OCI-LY1 (cell line): Measurements from ENCODE around the gene GNG7.
"Not testable (repeated sequence)": the region's sequence is repeated elsewhere in the genome, so short reads cannot be mapped to it uniquely, and the experiment has no call there.

Experiments
- H2AFZ ChIP-seq: fragments of 200-600 bp; sonication (generic), shearing (Covaris generic); 2 replicates; pipeline ENCODE4 v1.6.0; 2014; ENCODE audit warnings: antibody characterized with exemption, mild to moderate bottlenecking, low read length
- H3F3A ChIP-seq: fragments of 200-600 bp; sonication (generic), shearing (Covaris generic); 2 replicates; pipeline ENCODE4 v1.6.0; 2014; ENCODE audit warnings: mild to moderate bottlenecking, antibody characterized with exemption, low read length, moderate library complexity; ENCODE audit not compliant: insufficient read depth
- H3K27ac ChIP-seq: fragments of 200-600 bp; sonication (generic); 2 replicates; pipeline ENCODE4 v1.5.1; 2014; ENCODE audit warnings: low read length, mixed run types, mild to moderate bottlenecking, low read depth; ENCODE audit not compliant: poor library complexity, severe bottlenecking
- H3K27me3 ChIP-seq: fragments of 200-600 bp; sonication (generic); 2 replicates; pipeline ENCODE4 v1.6.0; 2014; ENCODE audit warnings: antibody characterized with exemption, mild to moderate bottlenecking, low read length, moderate library complexity; ENCODE audit not compliant: insufficient read depth
- H3K36me3 ChIP-seq: fragments of 200-600 bp; sonication (generic); 2 replicates; pipeline ENCODE4 v1.6.1; 2014; ENCODE audit warnings: mild to moderate bottlenecking, antibody characterized with exemption, low read length, moderate library complexity, mixed read lengths; ENCODE audit not compliant: insufficient read depth
- H3K4me1 ChIP-seq: fragments of 200-600 bp; sonication (generic); 2 replicates; pipeline ENCODE4 v1.5.1; 2014; ENCODE audit warnings: mild to moderate bottlenecking, low read length, moderate library complexity; ENCODE audit not compliant: insufficient read depth, severe bottlenecking
- H3K4me2 ChIP-seq: fragments of 200-600 bp; sonication (generic), shearing (Covaris generic); 2 replicates; pipeline ENCODE4 v1.6.1; 2014; ENCODE audit warnings: low read length
- H3K4me3 ChIP-seq: fragments of 200-600 bp; sonication (generic); 2 replicates; pipeline ENCODE4 v1.5.1; 2014; ENCODE audit warnings: low read length, low read depth, mild to moderate bottlenecking, mixed read lengths; ENCODE audit not compliant: poor library complexity, severe bottlenecking
- H3K79me2 ChIP-seq: fragments of 200-600 bp; shearing (Covaris generic); 2 replicates; pipeline ENCODE4 v1.6.1; 2016; ENCODE audit warnings: mixed run types, low read length, mixed read lengths; ENCODE audit not compliant: insufficient read depth
- H3K9ac ChIP-seq: fragments of 200-600 bp; sonication (generic), shearing (Covaris generic); 2 replicates; pipeline ENCODE4 v1.6.1; 2014; ENCODE audit warnings: mild to moderate bottlenecking, low read length, mixed read lengths
- H3K9me2 ChIP-seq: fragments of 200-600 bp; sonication (generic), shearing (Covaris generic); 2 replicates; pipeline ENCODE4 v1.6.1; 2014; ENCODE audit warnings: low read depth, mild to moderate bottlenecking, low read length, mixed read lengths
- H3K9me3 ChIP-seq: fragments of 200-600 bp; shearing (Covaris generic); 2 replicates; pipeline ENCODE4 v1.6.1; 2014; ENCODE audit warnings: low read length, mixed read lengths
- H4K20me1 ChIP-seq: fragments of 200-600 bp; sonication (generic), shearing (Covaris generic); 2 replicates; pipeline ENCODE4 v1.6.0; 2016; ENCODE audit warnings: mild to moderate bottlenecking, low read length; ENCODE audit not compliant: insufficient read depth
- EZH2 ChIP-seq: fragments of 200-600 bp; sonication (generic), shearing (Covaris generic); IDR thresholded peaks from 2 replicates; pipeline ENCODE4 v1.8.0; 2017; ENCODE audit warnings: borderline replicate concordance, mixed run types, mild to moderate bottlenecking, antibody characterized with exemption, low read length, moderate library complexity, mixed read lengths
- TF ChIP-seq, protein P1 (sequence below): fragments of 200-600 bp; sonication (generic), shearing (Covaris generic); IDR thresholded peaks from 2 replicates; pipeline ENCODE4 v1.5.1; 2017; ENCODE audit warnings: mild to moderate bottlenecking, antibody characterized with exemption, low read length, moderate library complexity, mixed read lengths

The GNG7 gene

DNA sequence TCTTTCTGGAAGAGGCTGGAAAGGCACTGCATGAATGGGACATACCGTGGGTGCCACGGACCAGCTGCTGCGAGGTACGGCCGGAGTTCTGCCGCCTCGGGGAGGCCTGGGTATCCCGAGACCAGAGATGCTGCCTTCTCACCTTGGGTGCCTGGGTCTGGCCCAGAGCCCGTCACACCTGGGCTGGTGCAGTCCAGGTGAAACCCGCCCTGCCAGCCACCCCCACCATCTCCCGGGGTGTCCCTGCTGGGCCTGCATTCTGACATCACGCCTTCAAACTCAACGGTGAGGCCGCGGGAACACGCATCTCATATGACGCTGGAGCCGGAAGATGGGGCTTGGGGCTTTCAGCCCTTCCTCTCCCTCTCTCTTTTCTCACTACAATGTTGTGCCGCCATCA is 128.6 kb downstream of the GNG7 start:
- TF ChIP-seq EZH2, result no peak
- TF ChIP-seq, protein P1, sequence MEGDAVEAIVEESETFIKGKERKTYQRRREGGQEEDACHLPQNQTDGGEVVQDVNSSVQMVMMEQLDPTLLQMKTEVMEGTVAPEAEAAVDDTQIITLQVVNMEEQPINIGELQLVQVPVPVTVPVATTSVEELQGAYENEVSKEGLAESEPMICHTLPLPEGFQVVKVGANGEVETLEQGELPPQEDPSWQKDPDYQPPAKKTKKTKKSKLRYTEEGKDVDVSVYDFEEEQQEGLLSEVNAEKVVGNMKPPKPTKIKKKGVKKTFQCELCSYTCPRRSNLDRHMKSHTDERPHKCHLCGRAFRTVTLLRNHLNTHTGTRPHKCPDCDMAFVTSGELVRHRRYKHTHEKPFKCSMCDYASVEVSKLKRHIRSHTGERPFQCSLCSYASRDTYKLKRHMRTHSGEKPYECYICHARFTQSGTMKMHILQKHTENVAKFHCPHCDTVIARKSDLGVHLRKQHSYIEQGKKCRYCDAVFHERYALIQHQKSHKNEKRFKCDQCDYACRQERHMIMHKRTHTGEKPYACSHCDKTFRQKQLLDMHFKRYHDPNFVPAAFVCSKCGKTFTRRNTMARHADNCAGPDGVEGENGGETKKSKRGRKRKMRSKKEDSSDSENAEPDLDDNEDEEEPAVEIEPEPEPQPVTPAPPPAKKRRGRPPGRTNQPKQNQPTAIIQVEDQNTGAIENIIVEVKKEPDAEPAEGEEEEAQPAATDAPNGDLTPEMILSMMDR, result no peak
- no peak overlapping the region for H3K9ac ChIP-seq
- H3K9me3 ChIP-seq, result no peaks in the 10 kb centered on the region
- H3K36me3 ChIP-seq, result no peaks in the 10 kb centered on the region
- H4K20me1 ChIP-seq, result no peaks in the 10 kb centered on the region
- H3K4me3 ChIP-seq, result no peak overlapping the region
- H2AFZ ChIP-seq, result no peak overlapping the region
- H3F3A ChIP-seq, result no peaks in the 10 kb centered on the region
- peaks cover 9% of the 10 kb centered on the region; the same call in 1 of the 2 replicates for H3K27me3 ChIP-seq
- no peaks in the 10 kb centered on the region for H3K79me2 ChIP-seq
- no peak overlapping the region for H3K4me2 ChIP-seq
- no peaks in the 10 kb centered on the region for H3K9me2 ChIP-seq
- H3K4me1 ChIP-seq, result no peaks in the 10 kb centered on the region
- no peak overlapping the region for H3K27ac ChIP-seq

DNA sequence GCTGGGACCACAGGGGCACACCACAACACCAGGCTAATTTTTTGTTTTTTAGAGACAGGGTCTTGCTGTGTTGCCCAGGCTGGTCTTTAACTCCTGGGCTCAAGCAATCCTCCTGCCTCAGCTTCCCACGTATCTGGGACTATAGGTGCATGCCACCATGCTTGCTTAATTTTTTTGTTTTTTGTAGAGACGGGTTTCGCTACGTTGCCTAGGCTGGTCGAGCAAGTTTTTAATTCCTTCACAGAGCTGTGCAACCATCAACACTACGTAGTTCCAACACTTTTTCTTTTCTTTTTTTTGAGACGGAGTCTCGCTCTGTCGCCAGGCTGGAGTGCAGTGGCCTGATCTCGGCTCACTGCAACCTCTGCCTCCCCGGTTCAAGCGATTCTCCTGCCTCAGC is 130.3 kb downstream of the GNG7 start:
- H3K9me3 ChIP-seq, H3K9me2 ChIP-seq, H3K4me2 ChIP-seq, H2AFZ ChIP-seq, H3K79me2 ChIP-seq, H3K27me3 ChIP-seq, H3F3A ChIP-seq, H3K27ac ChIP-seq, H3K9ac ChIP-seq, H3K4me1 ChIP-seq, H3K4me3 ChIP-seq, H3K36me3 ChIP-seq, H4K20me1 ChIP-seq: not testable (repeated sequence)

GRCh38 chr19:2569596-2570465 is 132.7 kb downstream of the GNG7 start:
- Histone ChIP-seq H2AFZ (no peak overlapping the region), H3K9me2 (no peaks in the 10 kb centered on the region), H3K27ac (no peak overlapping the region), H3K4me2 (no peak overlapping the region), H4K20me1 (no peaks in the 10 kb centered on the region), H3K9me3 (no peaks in the 10 kb centered on the region), H3K36me3 (no peaks in the 10 kb centered on the region), H3K9ac (no peak overlapping the region), H3K4me3 (no peak overlapping the region), H3K79me2 (no peaks in the 10 kb centered on the region), H3K27me3 (0 out of 2 replicates have a peak, but pooled peaks cover 3% of the 10 kb centered on the region), H3F3A (no peaks in the 10 kb centered on the region), H3K4me1 (no peaks in the 10 kb centered on the region)
- no peak for TF ChIP-seq EZH2
- TF ChIP-seq, protein P1, result no peak

- no peak overlapping the region for H3K9ac ChIP-seq
- no peak overlapping the region for H3K27ac ChIP-seq
- H3K36me3 ChIP-seq, result no peaks in the 10 kb centered on the region
- H3K4me3 ChIP-seq, result no peak overlapping the region
- TF ChIP-seq, protein P1, result no peak
- TF ChIP-seq EZH2, result no peak
- no peaks in the 10 kb centered on the region for H3K4me1 ChIP-seq
- H4K20me1 ChIP-seq, result no peaks in the 10 kb centered on the region
- no peak overlapping the region for H3K4me2 ChIP-seq
- H3K9me3 ChIP-seq, result no peaks in the 10 kb centered on the region
- H3K9me2 ChIP-seq, result no peaks in the 10 kb centered on the region
- H3F3A ChIP-seq, result no peaks in the 10 kb centered on the region
- no peaks in the 10 kb centered on the region for H3K79me2 ChIP-seq
- H3K27me3 ChIP-seq, result 0 out of 2 replicates have a peak, but pooled peaks cover 3% of the 10 kb centered on the region
- H2AFZ ChIP-seq, result no peak overlapping the region
These were observed 134.5 kb downstream of the GNG7 start for GRCh38 chr19:2567996-2568395.
